GM18907 (cell line): ENCODE results near the gene CDC42EP1.
A peak's percentile ranks its signal among the peaks of the same experiment; 100 is the strongest.
"Not testable (repeated sequence)": the region's sequence is repeated elsewhere in the genome, so short reads cannot be mapped to it uniquely, and the experiment has no call there.

Experiments used
- ATAC-seq: cut with Tn5 transposase; IDR thresholded peaks from one replicate; pipeline ENCODE4 v1.9.1; 2021; ENCODE audit warnings: mild to moderate bottlenecking, moderate library complexity; ENCODE audit not compliant: unreplicated experiment

The CDC42EP1 gene

GRCh38 chr22:37575490-37576003, 15.3 kb downstream of the CDC42EP1 start:
- no peak for ATAC-seq

- ATAC-seq: no peak
Measured at GRCh38 chr22:37578002-37578401, 17.7 kb downstream of the CDC42EP1 start.

DNA sequence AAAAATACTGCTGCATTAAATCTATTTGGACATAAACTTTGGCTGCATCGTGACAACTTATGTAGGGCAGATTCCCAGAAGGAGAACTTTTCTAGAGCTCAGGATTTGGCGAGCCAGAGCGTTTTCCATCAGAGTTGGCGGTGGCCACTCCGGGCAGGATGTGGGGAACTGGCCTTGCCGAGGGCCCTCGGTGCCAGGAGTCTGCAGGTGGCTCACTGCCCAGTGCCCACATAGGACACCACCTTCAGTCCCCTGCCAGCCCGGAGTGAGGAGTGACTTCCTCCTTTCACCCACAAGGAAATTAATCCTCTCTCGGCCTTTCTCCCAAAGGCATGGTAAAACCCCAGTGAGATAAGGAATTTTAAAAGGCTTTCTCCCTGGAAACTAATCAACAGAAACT, 21.2 kb downstream of the CDC42EP1 start:
- ATAC-seq: no peak

DNA sequence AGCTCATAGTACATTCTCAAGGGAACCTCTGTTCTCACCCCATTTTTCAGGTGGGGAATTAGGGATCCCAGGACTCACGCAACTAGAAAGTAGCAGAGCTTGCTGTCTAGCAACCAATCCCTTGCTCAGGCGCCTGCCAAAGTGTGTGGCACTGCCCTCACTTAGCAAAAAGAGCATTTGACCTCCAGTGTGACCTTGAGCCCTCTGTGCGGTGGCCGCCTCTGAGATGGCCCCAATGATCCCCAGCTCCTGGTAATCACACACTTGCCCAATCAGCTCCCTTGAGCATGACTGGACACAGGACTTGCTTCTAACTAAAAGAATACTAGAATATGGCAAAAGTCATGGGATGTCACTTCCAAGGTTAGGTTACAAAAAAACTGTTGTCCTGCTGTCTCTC, 22.2 kb downstream of the CDC42EP1 start:
- ATAC-seq: no peak

DNA sequence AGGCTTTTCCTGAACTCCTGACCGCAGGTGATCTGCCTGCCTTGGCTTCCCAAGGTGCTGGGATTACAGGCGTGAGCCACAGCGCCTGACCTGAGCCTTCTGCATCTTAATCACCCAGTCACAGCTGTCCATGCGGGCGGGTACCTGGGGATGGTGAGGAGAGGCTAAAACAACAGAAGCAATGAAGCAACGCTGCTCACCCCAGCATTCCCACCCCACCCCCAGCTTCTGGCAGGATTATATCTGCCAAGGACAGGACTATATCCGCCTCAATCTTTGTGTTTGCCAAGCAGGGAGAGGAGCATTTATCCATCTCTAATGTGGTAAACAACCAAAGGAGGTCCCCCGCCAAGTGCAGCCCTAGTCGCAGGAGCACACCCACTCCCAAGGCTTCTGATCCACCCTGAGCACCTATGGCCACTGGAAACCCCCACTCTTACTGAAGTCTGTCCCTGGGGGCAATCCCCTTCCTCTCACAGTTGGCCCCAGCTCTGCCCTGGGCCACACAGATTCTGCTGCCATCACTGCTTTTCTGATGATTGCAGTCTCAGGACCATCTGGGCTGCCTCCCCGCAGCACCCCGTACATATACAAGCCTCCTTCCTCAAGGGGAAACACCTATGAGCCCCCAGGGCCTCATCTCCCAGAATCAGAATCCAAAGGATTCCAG, 28.4 kb downstream of the CDC42EP1 start:
- ATAC-seq: no peak

DNA sequence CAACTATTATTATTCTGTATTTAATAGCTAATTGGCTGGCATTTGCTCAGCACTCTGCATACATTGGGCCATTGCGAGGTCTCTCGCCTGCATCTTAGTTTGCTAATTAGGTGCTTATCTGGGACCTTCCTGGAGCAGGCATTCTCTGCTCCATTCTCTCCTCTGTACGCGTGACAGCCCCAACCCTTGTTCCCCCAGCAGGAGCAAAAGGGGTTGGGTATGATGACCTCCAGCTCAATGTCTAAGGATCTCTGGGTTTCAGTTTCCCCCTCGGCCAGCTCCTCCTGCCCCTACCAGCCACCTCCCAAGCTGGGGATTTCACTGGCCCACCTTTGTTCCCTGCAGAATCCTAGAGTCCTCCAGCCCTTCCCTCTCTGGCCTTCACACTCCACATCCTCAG, 29.4 kb downstream of the CDC42EP1 start:
- ATAC-seq: no peak

DNA sequence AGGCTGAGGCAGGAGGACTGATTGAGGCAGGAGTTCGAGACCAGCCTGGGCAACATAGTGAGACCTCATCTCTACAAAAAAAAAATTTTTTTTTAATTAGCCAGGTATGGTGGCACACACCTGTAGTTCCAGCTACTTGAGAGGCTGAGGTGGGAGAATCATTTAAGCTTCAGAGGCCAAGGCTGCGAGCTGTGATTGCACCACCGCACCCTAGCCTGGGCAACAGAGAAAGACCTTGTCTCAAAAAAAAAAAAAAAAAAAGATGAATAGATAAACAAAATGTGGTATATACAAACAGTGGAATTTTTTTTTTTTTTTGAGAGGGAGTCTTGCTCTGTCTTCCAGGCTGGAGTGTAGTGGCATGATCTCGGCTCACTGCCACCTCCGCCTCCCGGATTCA, 30.8 kb downstream of the CDC42EP1 start:
- ATAC-seq: not testable (repeated sequence)

DNA sequence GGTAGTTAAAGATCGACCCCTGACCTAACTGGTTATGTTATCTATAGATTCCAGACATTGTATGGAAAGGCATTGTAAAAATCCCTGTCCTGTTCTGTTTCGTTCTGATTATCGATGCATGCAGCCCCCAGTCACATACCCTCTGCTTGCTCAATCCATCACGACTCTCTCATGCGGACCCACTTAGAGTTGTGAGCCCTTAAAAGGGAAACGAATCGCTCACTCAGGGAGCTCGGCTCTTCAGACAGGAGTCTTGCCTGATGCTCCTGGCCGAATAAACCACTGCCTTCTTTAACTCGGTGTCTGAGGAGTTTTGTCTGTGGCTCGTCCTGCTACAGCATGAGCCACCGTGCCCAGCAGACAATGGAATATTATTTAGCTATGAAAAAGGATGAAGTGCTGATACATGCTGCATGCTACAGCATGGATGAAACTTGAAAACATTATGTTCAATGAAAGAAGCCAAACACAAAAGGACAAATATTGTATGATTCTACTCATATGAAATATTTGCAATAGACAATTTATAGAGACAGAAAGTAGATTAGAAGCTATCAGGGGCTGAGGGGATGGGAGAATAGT, 31.6 kb downstream of the CDC42EP1 start:
- ATAC-seq: no peak

- ATAC-seq: no peak
Measured at GRCh38 chr22:37594237-37594636, 34.0 kb downstream of the CDC42EP1 start.

DNA sequence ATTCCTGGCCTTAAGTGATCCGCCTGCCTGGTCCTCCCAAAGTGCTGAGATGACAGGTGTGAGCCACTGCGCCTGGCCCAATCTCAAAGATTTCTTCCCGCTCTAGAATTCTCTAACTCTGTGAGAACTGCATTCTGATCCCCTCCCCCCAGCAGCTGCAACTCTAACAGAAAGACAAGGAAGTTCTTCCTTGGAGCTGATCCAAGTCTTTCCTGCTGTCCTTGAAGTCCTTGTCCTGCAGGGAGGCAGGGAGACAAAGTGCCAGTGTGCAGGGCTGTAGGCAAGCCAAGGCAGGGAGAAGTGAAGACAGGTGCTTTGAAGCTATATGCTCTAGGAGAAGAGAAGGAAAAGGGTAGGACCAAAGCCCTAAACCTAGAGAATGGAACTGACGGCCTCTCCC, 38.9 kb downstream of the CDC42EP1 start:
- no peak for ATAC-seq

DNA sequence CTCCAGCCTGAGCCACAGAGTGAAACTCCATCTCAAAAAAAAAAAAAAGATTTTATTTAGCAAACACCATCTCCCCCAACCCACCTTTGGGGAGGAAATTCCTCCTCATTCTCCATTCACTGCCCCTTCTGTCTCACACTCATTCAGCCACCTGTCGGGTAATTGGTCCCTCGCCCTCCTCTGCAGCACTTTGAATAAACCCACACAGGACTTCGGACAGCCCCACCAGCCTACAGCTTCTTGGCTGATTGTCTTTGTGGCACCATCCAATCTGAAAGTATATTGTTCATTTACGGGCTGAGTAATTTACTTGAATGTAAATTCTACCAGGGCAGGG, 40.9 kb downstream of the CDC42EP1 start:
- no peak for ATAC-seq

- ATAC-seq: no peak
Measured at GRCh38 chr22:37601540-37602442, 41.5 kb downstream of the CDC42EP1 start.

DNA sequence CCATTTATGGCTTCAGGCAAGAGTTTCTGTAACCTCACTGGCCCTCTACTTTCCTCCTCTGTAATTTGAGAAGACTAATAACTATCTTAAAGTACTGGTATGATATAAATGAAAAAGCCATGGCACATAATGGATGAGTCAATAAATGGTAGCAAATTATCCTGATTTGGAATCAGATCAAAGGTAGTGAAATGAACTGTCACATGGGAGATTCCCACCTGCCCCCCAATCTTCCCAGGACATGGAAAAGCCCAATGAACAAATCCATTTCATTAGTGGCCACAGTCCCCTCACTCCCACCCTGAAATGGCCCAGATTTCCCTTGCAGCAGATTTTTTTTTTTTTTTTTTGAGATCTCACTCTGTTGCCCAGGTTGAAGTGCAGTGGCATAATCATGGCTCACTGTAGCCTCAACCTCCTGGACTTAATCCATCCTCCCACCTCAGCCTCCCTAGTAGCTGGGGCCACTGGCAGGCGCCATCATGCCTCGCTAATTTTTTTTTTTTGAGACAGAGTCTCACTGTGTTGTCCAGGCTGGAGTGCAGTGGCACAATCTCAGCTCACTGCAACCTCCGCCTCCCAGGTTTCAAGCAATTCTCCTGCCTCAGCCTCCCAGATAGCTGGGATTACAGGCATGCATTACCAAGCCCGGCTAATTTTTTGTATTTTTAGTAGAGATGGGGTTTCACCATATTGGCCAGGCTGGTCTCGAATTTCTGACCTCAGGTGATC, 42.4 kb downstream of the CDC42EP1 start:
- ATAC-seq: not testable (repeated sequence)

- ATAC-seq: no peak
Measured at GRCh38 chr22:37604074-37604473, 43.8 kb downstream of the CDC42EP1 start.

DNA sequence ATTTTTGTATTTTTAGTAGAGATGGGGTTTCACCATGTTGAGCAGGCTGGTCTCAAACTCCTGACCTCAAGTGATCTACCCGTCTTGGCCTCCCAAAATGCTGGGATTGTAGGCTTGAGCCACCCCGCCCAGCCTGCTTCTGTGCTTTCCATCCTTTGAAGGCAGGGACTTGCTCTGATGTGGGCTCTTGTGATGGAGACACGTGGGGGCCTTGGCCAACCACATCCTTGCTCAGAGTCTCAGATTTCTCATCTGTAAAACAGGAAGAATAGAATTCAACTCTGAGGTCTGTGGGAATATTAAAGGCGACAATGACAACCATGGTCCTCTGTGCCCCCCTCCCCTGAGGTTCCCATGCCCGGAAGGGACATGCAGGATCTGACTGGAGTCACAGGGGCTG, 44.6 kb downstream of the CDC42EP1 start:
- no peak for ATAC-seq

DNA sequence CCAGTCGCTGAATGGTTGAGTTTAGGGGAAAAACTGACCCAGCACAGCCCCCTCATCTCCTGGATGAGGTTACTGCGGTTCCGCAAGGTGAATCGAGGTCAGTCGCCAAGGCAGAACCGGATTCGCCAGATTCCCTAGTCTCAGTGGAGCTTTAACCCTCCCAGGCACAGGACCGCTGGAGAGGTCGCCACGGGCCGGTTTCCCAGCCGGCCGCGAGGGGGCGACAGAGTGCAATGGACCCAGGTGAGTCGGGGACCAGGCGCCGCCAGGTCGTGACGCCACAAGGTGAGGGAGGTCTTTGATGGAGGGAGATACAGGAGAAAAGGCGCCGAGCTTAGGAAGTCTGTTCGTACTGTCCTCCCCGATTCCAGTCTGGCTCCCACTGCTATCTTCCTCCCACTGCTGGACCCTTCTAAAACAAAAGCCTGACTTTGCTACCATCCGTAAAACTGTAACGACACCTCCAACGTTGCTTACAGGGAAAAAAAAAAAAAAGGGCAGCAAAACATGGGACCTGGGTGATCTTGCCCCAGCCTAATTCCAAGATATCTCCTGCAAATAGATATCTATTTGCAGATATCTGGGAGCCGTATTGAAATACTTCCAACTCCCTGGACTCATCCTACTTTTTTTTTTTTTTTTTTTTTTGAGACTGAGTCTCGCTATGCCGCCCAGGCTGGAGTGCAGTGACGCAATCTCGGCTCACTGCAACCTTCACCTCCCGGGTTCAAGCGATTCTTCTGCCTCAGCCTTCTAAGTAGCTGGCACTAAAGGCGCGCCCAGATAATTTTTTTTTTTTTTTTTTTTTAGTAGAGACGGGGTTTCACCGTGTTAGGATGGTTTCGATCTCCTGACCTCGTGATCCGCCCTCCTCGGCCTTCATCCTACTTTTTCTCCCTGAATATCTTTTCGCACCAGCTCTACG, 47.0 kb downstream of the CDC42EP1 start:
- ATAC-seq: peak; percentile 29

DNA sequence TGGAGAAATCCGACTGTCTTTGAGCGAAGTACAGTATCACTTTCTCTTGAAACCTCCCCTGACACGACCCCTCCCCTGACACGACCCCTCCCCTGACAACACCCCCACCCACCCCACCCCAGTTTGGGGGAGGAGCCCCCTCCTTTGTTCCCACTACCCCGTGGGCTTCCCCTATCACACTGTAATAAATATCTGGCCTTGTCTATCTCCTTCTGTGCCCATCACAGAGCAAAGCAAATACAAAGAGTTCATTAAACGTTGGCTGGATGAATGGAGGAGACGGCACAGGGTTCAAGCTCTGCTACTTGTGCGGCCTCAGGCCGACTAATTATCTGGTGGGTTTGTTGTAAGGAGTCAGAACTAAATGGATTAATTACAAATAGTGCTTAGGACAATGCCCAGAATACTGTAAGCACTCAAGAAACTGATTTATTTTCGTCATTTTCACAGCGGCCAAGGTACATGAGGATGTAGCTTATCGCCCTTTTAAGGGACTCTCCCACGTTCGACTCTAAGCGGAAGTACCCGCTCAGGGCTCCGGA, 47.7 kb downstream of the CDC42EP1 start:
- peak; percentile 1 for ATAC-seq

- peak; percentile 83 for ATAC-seq
Measured at GRCh38 chr22:37608477-37609239, 48.4 kb downstream of the CDC42EP1 start, which contains the start of gene GGA1. Gene GGA1, plus strand, starts transcription at chr22:37608834. Its CDS starts 27 bp downstream, at chr22:37608861.
